ENCODE measurements around the gene ETV2.
"Not testable (repeated sequence)": the region's sequence is repeated elsewhere in the genome, so short reads cannot be mapped to it uniquely, and the experiment has no call there.

The ETV2 gene, protein sequence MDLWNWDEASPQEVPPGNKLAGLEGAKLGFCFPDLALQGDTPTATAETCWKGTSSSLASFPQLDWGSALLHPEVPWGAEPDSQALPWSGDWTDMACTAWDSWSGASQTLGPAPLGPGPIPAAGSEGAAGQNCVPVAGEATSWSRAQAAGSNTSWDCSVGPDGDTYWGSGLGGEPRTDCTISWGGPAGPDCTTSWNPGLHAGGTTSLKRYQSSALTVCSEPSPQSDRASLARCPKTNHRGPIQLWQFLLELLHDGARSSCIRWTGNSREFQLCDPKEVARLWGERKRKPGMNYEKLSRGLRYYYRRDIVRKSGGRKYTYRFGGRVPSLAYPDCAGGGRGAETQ

DNA sequence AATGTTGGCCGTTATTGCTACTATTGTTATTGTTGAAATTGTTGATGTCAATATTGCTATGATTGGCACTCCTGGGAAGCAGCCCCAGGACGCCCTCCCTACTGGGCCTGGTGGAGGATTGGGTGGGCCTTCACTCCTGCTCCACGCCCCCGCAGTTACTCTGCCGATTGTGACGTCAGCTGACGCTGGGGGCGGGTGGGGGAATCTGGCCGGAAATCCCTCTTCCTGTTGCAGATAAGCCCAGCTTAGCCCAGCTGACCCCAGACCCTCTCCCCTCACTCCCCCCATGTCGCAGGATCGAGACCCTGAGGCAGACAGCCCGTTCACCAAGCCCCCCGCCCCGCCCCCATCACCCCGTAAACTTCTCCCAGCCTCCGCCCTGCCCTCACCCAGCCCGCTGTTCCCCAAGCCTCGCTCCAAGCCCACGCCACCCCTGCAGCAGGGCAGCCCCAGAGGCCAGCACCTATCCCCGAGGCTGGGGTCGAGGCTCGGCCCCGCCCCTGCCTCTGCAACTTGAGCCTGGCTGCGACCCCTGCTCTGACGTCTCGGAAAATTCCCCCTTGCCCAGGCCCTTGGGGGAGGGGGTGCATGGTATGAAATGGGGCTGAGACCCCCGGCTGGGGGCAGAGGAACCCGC lies at the start of gene ETV2:
TSS of gene ETV2 (plus strand) at position 231 of the 637 bp plus-strand sequence. CDS start 716 bp downstream, outside the sequence.
- Histone ChIP-seq H3K4me3 (ENCODE audit: low read depth in 1 of 2, low read length in 2 of 2) (no peak within 1 kb of the TSS), H3K27me3 (ENCODE audit: low read depth, low read length) (no peaks in the 10 kb centered on the region), H3K4me1 (ENCODE audit: control insufficient read depth in 1 of 2, insufficient read depth in 2 of 2, low read length in 2 of 2) (peaks cover 0 to 37% of the 10 kb centered on the region in 2 donors), H3K27ac (ENCODE audit: low read length) (no peak within 1 kb of the TSS), H3K9me3 (ENCODE audit: control insufficient read depth in 1 of 2, low read length in 2 of 2) (no peaks in the 10 kb centered on the region), H3K36me3 (ENCODE audit: control insufficient read depth in 1 of 2, insufficient read depth in 2 of 2, low read length in 2 of 2) (peaks cover 14 to 15% of the 10 kb centered on the region in 2 donors)

DNA sequence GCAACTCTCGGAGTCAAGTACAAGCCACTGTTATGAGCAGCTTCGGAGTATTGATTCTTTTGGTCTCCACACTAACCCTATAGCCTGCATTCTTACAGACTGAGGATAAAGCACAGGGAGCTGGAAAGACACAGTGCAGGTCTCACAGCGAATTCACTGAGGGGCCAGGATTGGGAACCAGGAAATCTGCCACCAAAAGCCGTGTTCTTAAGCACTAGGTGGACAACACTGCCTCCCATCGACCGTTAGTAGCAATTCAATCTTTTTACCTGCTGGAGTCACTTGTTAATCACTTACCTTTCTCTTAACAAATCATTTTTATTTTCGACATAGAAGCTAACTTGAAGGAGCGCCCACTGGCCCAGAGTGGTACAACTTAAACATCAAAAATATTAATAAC lies 49.3 kb upstream of the ETV2 start:
- H3K27me3 ChIP-seq (ENCODE audit: low read depth, low read length): no peaks in the 10 kb centered on the region
- no peaks in the 10 kb centered on the region for H3K36me3 ChIP-seq (ENCODE audit: control insufficient read depth in 1 of 2, insufficient read depth in 2 of 2, low read length in 2 of 2)
- H3K4me1 ChIP-seq (ENCODE audit: control insufficient read depth in 1 of 2, insufficient read depth in 2 of 2, low read length in 2 of 2): no peaks in the 10 kb centered on the region
- H3K9me3 ChIP-seq (ENCODE audit: control insufficient read depth in 1 of 2, low read length in 2 of 2): no peaks in the 10 kb centered on the region
- H3K4me3 ChIP-seq (ENCODE audit: low read depth in 1 of 2, low read length in 2 of 2): no peak overlapping the region
- H3K27ac ChIP-seq (ENCODE audit: low read length): no peak overlapping the region

DNA sequence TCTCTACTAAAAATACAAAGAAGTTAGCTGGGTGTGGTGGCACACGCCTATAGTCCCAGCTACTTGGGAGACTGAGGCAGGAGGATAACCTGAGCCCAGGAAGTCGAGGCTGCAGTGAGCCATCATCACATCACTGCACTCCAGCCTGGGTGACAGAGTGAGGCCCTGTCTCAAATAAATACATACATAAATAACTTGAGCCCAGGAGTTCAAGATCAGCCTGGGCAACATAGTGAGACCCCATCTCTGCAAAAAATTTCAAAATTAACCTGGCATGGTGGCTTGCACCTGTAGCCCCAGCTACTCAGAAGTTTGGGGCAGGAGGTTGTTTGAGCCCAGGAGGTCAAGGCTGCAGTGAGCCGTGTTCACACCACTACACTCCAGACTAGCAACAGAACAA lies 46.5 kb upstream of the ETV2 start:
- H3K4me3 ChIP-seq (ENCODE audit: low read depth in 1 of 2, low read length in 2 of 2); H3K27me3 ChIP-seq (ENCODE audit: low read depth, low read length); H3K27ac ChIP-seq (ENCODE audit: low read length); H3K9me3 ChIP-seq (ENCODE audit: control insufficient read depth in 1 of 2, low read length in 2 of 2); H3K36me3 ChIP-seq (ENCODE audit: control insufficient read depth in 1 of 2, insufficient read depth in 2 of 2, low read length in 2 of 2); H3K4me1 ChIP-seq (ENCODE audit: control insufficient read depth in 1 of 2, insufficient read depth in 2 of 2, low read length in 2 of 2): not testable (repeated sequence)

DNA sequence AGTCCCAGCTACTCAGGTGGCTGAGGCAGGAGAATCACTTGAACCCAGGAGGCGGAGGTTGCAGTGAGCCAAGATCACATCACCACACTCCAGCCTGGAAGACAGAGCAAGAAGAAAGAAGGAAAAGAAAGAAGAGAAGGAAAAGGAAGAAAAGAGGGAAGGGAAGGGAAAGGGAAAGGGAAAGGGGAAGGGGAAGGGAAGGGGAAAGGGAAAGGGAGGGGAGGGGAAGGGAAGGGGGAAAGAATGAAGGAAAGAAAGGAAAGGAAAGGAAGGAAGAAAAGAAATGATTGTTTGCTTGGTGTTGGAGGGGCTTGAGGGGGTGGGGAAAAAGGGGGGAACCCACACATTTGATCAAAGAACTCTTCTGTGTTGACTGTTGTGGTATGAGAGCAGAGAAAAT lies 45.6 kb upstream of the ETV2 start:
- Histone ChIP-seq H3K4me3 (ENCODE audit: low read depth in 1 of 2, low read length in 2 of 2) (no peak overlapping the region), H3K27ac (ENCODE audit: low read length) (no peak overlapping the region), H3K9me3 (ENCODE audit: control insufficient read depth in 1 of 2, low read length in 2 of 2) (no peaks in the 10 kb centered on the region), H3K27me3 (ENCODE audit: low read depth, low read length) (no peaks in the 10 kb centered on the region), H3K36me3 (ENCODE audit: control insufficient read depth in 1 of 2, insufficient read depth in 2 of 2, low read length in 2 of 2) (no peaks in the 10 kb centered on the region), H3K4me1 (ENCODE audit: control insufficient read depth in 1 of 2, insufficient read depth in 2 of 2, low read length in 2 of 2) (no peaks in the 10 kb centered on the region)

DNA sequence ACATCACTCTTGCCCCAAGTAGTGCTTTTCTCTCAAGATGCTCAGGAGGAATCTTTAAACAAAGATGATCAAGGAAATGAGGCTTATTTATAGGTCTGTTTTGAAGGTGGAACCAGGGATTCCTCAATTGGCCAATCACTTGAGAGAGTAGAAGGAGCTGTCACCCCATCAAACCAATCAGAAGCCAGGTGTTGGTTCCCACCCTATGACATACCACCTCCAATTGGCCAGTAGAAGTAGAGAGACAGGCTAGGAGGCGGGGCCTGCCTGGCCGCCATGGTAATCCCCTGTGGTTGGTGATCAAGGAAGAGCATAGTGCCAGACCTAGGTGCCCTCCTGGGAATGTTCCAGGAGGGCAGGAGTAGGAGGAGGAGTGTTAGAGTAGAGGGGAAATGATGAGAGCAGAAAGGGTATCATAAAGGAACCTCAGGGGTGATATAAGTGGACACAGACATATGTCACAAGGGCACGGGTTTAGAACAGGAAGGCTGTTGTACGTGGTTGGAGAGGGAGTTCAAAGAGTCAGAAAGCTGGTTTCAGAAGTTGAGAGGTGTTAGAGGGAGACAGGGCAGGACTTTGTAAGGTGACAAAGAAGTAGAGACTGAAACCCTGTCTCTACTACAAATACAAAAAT lies 45.1 kb upstream of the ETV2 start:
- no peak overlapping the region for H3K27ac ChIP-seq (ENCODE audit: low read length)
- H3K9me3 ChIP-seq (ENCODE audit: control insufficient read depth in 1 of 2, low read length in 2 of 2): no peaks in the 10 kb centered on the region
- no peaks in the 10 kb centered on the region for H3K27me3 ChIP-seq (ENCODE audit: low read depth, low read length)
- no peaks in the 10 kb centered on the region for H3K4me1 ChIP-seq (ENCODE audit: control insufficient read depth in 1 of 2, insufficient read depth in 2 of 2, low read length in 2 of 2)
- no peak overlapping the region for H3K4me3 ChIP-seq (ENCODE audit: low read depth in 1 of 2, low read length in 2 of 2)
- H3K36me3 ChIP-seq (ENCODE audit: control insufficient read depth in 1 of 2, insufficient read depth in 2 of 2, low read length in 2 of 2): no peaks in the 10 kb centered on the region

DNA sequence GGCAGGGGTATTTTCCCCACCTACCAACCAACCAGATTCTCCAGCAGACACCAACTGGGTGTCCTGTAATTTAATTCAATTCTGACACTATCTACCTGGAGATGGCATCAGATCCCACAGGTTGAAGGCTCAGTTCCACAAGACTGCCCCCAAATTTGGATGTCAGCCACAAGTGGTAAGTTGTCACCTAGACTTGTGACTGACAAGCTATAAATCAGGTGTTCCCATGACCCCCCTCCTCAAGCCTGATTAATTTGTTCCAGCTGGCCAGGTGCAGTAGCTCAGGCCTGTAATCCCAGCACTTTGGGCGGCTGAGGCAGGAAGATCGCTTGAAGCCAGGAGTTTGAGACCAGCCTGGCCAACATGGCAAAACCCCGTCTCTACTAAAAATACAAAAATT lies 39.6 kb upstream of the ETV2 start:
- Histone ChIP-seq H3K4me3 (ENCODE audit: low read depth in 1 of 2, low read length in 2 of 2) (no peak overlapping the region), H3K4me1 (ENCODE audit: control insufficient read depth in 1 of 2, insufficient read depth in 2 of 2, low read length in 2 of 2) (no peaks in the 10 kb centered on the region)

DNA sequence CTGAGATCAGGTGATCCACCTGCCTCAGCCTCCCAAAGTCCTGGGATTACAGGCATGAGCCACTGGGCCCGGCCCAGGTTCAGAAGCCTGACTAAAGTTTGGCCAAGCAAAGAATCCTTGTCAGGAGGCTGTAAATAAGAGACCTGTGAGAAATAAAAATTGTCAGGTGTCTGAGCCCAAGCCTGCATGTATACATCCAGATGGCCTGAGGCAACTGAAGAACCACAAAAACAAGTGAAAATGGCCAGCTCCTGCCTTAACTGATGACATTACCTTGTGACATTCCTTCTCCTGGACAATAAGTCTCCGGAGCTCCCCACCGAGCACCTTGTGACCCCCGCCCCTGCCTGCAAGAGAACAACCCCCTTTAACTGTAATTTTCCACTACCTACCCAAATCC lies 37.1 kb upstream of the ETV2 start:
- not testable (repeated sequence) for H3K27me3 ChIP-seq (ENCODE audit: low read depth, low read length); H3K4me3 ChIP-seq (ENCODE audit: low read depth in 1 of 2, low read length in 2 of 2); H3K27ac ChIP-seq (ENCODE audit: low read length); H3K4me1 ChIP-seq (ENCODE audit: control insufficient read depth in 1 of 2, insufficient read depth in 2 of 2, low read length in 2 of 2); H3K36me3 ChIP-seq (ENCODE audit: control insufficient read depth in 1 of 2, insufficient read depth in 2 of 2, low read length in 2 of 2); H3K9me3 ChIP-seq (ENCODE audit: control insufficient read depth in 1 of 2, low read length in 2 of 2)

More for the DNA sequence above, 39.6 kb upstream of the ETV2 start:
- no peaks in the 10 kb centered on the region for H3K9me3 ChIP-seq (ENCODE audit: control insufficient read depth in 1 of 2, low read length in 2 of 2)
- H3K36me3 ChIP-seq (ENCODE audit: control insufficient read depth in 1 of 2, insufficient read depth in 2 of 2, low read length in 2 of 2): no peaks in the 10 kb centered on the region
- no peak overlapping the region for H3K27ac ChIP-seq (ENCODE audit: low read length)
- H3K27me3 ChIP-seq (ENCODE audit: low read depth, low read length): no peaks in the 10 kb centered on the region

DNA sequence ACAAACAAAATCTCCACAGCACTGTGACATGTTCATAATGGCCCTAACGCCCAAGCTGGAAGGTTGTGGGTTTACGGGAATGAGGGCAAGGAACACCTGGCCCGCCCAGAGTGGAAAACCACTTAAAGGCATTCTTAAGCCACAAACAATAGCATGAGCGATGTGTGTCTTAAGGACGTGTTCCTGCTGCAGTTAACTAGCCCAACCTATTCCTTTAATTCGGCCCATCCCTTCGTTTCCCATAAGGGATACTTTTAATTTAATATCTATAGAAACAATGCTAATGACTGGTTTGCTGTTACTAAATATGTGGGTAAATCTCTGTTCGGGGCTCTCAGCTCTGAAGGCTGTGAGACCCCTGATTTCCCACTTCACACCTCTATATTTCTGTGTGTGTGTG lies 34.4 kb upstream of the ETV2 start:
- H3K4me3 ChIP-seq (ENCODE audit: low read depth in 1 of 2, low read length in 2 of 2); H3K9me3 ChIP-seq (ENCODE audit: control insufficient read depth in 1 of 2, low read length in 2 of 2): not testable (repeated sequence)

DNA sequence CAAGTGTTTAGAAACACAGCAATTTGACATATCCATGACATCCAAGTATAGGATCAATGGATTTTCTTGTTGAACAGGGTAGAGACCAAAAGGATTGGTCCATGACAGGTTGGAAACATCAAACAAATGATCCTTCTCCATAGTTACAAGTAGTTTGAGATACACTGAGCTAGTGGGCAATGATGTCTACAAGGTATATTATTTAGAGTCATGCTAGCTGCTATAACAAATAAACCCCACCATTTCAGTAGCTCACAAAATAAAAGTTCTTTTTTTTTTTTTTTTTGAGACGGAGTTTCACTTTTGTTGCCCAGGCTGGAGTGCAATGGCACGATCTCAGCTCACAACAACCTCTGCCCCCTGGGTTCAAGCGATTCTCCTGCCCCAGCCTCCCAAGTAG lies 33.9 kb upstream of the ETV2 start:
- Histone ChIP-seq H3K36me3 (ENCODE audit: control insufficient read depth in 1 of 2, insufficient read depth in 2 of 2, low read length in 2 of 2) (no peaks in the 10 kb centered on the region), H3K27me3 (ENCODE audit: low read depth, low read length) (no peaks in the 10 kb centered on the region), H3K4me3 (ENCODE audit: low read depth in 1 of 2, low read length in 2 of 2) (no peak overlapping the region), H3K9me3 (ENCODE audit: control insufficient read depth in 1 of 2, low read length in 2 of 2) (peaks cover 0 to 5% of the 10 kb centered on the region in 2 donors), H3K4me1 (ENCODE audit: control insufficient read depth in 1 of 2, insufficient read depth in 2 of 2, low read length in 2 of 2) (peaks cover 0 to 6% of the 10 kb centered on the region in 2 donors), H3K27ac (ENCODE audit: low read length) (no peak overlapping the region)

More for the DNA sequence above, 34.4 kb upstream of the ETV2 start:
- not testable (repeated sequence) for H3K4me1 ChIP-seq (ENCODE audit: control insufficient read depth in 1 of 2, insufficient read depth in 2 of 2, low read length in 2 of 2); H3K27me3 ChIP-seq (ENCODE audit: low read depth, low read length); H3K27ac ChIP-seq (ENCODE audit: low read length); H3K36me3 ChIP-seq (ENCODE audit: control insufficient read depth in 1 of 2, insufficient read depth in 2 of 2, low read length in 2 of 2)

DNA sequence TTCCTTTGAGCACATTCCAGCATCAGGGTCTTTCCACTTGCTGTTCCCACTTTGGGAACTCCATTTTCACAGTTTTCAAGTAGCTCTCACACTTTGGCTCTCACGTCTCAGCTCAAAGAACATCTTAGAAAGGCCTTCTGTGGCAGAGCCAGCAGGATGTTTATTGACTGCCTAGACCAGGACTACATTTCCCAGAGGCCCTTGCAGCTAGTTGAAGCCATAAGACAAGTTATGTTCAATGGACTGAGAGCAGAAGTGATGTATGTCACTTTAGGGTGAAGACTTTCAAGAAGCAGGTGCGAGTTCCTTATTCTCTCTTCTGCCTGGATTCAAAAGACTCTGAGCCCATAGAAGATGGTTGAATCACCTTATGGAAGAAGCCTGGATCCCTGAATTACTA lies 33.3 kb upstream of the ETV2 start:
- Histone ChIP-seq H3K36me3 (ENCODE audit: control insufficient read depth in 1 of 2, insufficient read depth in 2 of 2, low read length in 2 of 2) (no peaks in the 10 kb centered on the region), H3K27me3 (ENCODE audit: low read depth, low read length) (no peaks in the 10 kb centered on the region), H3K4me3 (ENCODE audit: low read depth in 1 of 2, low read length in 2 of 2) (no peak overlapping the region), H3K4me1 (ENCODE audit: control insufficient read depth in 1 of 2, insufficient read depth in 2 of 2, low read length in 2 of 2) (peaks cover 0 to 12% of the 10 kb centered on the region in 2 donors), H3K9me3 (ENCODE audit: control insufficient read depth in 1 of 2, low read length in 2 of 2) (peaks cover 0 to 5% of the 10 kb centered on the region in 2 donors), H3K27ac (ENCODE audit: low read length) (no peak overlapping the region)

DNA sequence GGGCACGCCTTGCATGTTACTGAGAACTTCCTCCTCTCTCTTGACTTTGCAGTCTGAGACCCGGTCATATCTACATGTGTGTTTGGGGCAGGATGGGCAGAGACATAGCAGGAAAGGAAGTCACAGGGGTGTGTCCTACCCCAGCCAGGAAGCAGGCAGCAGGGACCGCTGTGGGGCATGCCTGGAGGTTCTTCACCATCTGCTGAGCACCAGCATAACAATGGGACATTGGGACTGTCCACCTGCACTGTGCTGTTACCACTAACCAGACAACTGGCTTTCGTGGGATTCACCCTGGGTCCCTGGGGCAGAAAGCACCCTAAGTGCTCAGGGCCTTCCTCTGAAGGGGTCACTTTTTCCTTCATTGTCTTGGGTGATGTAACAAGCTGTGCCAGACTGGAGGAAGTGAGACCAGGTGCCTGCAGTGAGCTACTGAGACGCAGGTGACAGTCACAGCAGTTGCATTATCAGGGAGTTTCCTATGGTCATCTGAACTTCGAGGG lies 31.6 kb upstream of the ETV2 start:
- Histone ChIP-seq H3K27me3 (ENCODE audit: low read depth, low read length) (no peaks in the 10 kb centered on the region), H3K9me3 (ENCODE audit: control insufficient read depth in 1 of 2, low read length in 2 of 2) (peaks cover 0 to 5% of the 10 kb centered on the region in 2 donors), H3K4me1 (ENCODE audit: control insufficient read depth in 1 of 2, insufficient read depth in 2 of 2, low read length in 2 of 2) (peaks cover 0 to 15% of the 10 kb centered on the region in 2 donors), H3K27ac (ENCODE audit: low read length) (no peak overlapping the region), H3K4me3 (ENCODE audit: low read depth in 1 of 2, low read length in 2 of 2) (no peak overlapping the region), H3K36me3 (ENCODE audit: control insufficient read depth in 1 of 2, insufficient read depth in 2 of 2, low read length in 2 of 2) (peaks cover 0 to 1% of the 10 kb centered on the region in 2 donors)

Measured in muscle layer of duodenum (tissue), 2 donors.